Activated CD4-positive, alpha-beta T cell treated with anti-CD3 and anti-CD28 coated beads for 24 hours (primary cell): ENCODE data around the gene TMEM212.
"Not testable (repeated sequence)": the region's sequence is repeated elsewhere in the genome, so short reads cannot be mapped to it uniquely, and the experiment has no call there.

Experiments used
- DNase-seq, 2 donors: peaks; one replicate each; pipeline ENCODE4 v3.0.0-alpha.2; 2020; ENCODE audit warnings: low read depth in 2 of 2

Gene TMEM212

GRCh38 chr3:171813278-171813896 lies 29.8 kb upstream of the TMEM212 start:
- no peak for DNase-seq

GRCh38 chr3:171813897-171814460 lies 29.2 kb upstream of the TMEM212 start:
- no peak for DNase-seq

DNA sequence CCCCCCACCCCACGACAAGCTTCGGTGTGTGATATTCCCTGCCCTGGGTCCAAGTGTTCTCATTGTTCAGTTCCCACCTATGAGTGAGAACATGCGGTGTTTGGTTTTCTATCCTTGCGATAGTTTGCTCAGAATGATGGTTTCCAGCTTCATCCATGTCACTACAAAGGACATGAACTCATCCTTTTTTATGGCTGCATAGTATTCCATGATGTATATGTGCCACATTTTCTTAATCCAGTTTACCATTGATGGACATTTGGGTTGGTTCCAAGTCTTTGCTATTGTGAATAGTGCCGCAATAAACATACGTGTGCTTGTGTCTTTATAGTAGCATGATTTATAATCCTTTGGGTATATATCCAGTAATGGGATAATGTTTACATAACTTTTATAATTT lies 28.5 kb upstream of the TMEM212 start:
- not testable (repeated sequence) for DNase-seq

GRCh38 chr3:171815973-171816595 lies 27.1 kb upstream of the TMEM212 start:
- no peak for DNase-seq

DNA sequence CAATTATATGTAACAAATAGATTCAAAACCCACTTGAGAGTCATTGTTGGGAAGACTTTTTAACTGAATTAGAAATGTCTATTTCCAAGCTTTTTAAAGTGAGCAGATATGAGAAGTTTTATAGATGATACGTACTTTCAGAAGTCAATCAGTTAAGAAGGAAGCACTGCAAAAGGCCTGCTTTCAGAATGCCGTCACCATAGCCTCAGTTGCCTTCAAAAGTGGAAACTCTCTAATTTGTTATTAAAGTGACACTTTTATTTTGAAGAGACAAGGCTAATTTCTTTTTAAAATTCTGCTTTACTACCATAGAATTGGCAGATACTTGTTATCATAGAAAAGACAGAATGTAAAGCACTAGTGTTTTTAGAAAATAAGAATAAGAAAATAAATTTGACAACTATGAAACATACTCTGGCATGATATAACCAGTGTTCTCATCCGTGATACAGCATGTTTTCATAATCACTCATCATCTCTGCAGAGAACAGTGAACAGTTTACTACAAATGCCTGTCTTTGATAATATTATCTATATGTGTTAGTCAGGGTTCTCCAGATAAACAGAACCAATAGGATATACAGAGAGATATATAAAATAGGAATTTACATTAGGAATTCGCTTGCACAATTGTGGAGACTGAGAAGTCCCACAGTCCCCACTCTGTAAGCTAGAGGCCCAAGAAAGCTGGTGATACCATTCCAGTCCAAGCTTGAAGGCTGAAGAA lies 25.9 kb upstream of the TMEM212 start:
- no peak for DNase-seq

DNA sequence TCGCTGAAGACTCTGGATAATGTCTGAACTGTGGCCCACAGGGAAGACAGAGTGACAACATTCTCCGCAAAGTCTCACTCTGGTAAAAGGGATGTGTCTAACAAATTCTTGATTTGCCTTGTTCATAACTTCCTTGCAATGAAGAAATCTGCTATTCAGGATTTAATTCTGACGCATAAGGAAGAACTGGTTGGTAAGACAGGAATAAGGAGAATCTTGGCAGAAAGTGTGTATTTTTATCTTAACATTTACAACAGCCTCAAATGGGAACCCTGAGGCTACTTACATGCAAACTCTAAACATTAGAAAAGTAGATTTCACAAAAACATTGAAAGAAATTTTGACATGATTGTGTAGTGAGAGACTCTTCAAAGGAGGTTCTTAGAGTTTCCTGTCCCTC lies 22.1 kb upstream of the TMEM212 start:
- no peak for DNase-seq

DNA sequence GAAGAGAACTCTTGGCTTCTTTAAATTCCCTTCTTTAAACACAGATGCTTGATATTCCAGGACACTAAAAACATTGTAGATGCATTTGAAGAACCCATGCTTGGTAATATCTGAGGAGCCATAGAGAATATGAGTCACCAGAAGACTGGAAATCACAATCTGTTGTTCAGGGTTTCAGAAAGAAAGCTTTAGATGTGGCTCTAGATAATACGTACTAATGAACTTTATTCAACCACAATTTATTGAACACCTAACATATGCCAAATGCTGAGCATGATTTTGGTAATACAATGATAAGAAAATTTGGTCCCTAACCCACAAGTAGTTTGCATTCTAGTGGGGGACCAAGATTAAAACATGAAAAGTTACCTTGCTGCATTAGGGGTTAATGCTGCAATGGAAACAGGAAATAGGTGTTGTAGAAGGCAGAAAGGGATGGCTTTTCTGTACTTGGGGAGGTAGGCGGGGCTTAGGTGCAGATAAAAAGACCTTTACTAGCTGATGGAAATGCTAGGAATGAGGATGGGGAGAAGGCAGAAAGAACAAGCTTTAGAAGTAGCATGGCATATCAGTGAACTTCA lies 21.3 kb upstream of the TMEM212 start:
- no peak for DNase-seq

DNA sequence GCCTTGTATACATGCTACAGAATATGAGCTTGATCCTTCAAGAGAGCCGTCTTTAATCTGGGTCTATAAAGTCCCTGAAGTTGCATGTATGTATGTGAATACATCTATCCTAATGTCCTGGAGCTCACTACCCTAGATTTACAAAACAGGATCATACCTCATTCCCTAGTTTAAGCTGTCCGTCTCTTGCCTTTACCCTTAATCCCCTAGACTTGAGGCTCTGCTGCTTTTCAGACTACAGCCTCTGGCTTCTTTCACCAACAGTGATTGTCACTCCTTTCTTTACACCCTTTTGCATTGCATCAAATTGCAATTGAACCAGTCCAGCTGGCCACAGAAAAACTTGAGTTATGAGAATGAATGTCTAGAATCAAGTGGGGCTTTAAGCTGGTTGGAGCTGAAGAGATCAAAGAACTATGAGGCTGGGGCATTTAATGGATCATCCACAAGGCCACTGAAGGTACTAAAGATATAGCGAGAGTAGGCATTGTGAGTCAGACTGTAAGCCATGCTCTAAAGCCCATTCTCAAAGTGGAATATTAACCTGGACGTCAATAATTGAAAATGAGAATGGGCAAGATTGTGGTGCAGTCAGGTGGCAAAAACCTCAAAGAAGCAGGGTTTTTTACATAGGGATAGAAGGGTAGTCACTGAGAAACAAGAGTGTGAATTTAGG lies 20.6 kb upstream of the TMEM212 start:
- no peak for DNase-seq

DNA sequence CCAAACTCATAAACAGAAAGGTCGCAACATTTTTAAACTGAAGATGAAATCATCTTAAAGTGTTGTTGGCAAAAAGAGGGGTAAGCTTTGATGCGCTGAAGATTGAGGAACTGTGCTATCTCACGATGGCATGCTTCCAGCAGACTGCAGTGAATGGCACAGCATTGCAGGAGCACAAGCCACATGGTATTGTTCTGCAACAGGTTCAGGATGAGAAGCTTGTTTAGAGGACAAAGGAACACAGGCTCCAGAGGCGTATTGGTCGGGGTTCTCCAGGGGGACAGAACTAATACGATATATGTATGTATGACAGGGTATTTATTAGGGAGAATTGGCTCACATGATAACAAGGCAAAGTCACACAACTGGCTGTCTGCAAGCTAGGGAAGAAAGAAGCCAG lies 19.0 kb upstream of the TMEM212 start:
- DNase-seq: no peak

- DNase-seq: no peak
These were observed 18.3 kb upstream of the TMEM212 start for GRCh38 chr3:171824824-171825221.

GRCh38 chr3:171825222-171825828 lies 17.8 kb upstream of the TMEM212 start:
- DNase-seq: no peak

DNA sequence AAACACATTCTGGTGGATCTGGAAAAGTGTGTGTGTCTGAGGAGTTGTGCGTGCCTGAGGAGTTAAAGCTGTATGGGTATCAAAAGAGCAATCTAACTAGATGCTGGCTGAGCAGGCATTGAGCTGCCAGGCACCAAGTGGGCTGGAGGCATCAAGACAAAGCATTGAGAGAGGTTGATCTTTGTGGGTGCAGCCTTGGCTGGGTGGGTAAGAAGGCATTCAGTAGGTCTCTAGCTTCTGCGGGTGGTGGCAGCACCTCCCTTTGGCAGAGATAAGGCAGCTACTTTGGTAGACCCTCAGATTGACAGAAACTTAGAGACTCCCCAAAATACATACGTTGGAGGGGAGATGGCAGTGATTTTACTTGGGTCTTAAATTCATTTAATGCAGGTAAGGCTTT lies 15.8 kb upstream of the TMEM212 start:
- no peak for DNase-seq

GRCh38 chr3:171827836-171828458 lies 15.2 kb upstream of the TMEM212 start:
- DNase-seq: no peak

DNA sequence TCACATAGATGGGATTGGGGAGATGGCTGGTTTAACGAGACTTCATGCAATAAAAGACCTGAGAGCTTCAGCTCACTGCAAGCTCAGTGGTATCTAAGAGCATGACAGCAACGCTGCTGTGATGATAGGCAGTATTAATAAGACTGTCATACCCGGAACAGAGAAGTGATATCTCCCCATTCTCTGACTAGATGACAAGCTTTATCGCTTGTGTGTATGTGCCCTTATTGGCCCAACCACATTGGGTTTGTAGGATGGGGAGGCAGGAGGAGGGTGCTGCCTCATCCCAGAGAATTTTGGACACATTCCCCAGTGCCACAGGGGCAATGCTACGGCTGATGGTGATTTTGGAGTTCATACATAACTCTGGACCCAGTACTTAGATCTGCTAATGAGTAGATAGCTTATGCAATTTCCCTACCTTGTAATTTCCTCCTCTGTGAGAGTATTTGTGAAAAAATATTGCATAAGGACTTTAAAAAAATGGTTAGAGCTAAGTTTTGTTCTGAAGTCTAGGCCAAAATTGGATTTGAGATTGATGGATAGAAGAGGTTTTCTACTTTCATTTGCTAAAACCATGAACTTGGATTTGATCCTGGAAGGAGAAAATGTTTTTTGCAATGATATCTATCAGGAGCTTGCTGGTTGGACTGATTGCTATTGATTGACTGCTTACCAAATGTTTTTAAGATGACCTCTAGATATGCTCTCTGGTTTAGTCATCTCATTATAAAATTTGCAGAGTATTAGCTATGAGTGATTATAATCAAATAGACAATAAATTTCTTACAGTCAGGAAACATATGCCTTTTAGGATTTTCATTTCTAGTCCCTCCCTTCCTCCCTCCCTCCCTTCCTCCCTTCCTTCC lies 14.0 kb upstream of the TMEM212 start:
- no peak for DNase-seq

GRCh38 chr3:171829841-171830517 lies 13.2 kb upstream of the TMEM212 start:
- DNase-seq: no peak

GRCh38 chr3:171830518-171830875 lies 12.7 kb upstream of the TMEM212 start:
- DNase-seq: no peak

GRCh38 chr3:171831936-171832335 lies 11.2 kb upstream of the TMEM212 start:
- DNase-seq: no peak

DNA sequence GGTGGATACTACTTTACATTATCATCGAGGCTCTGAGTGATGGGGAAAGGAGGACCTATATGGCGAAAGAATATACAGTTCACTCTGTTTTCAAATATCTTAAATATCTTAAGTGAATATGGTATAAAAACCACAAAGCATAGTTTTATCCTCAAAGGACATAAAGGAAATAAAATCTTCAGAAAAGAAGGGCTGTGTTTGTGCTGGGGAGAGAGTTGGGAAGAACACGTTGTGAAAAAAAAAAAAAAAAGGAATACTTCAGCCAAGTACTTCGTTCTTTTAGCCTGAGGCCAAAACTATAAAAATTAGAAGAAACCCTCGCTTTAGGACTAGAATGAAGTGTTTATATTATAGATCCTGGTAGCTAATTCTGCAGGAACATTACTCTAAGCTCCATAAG lies 10.2 kb upstream of the TMEM212 start:
- no peak for DNase-seq

GRCh38 chr3:171833789-171834460 lies 9.2 kb upstream of the TMEM212 start:
- no peak for DNase-seq
